ENCODE data around the gene NADK.
"Not testable (repeated sequence)": the region's sequence is repeated elsewhere in the genome, so short reads cannot be mapped to it uniquely, and the experiment has no call there.

The NADK gene

GRCh38 chr1:1763657-1764621 lies 14.3 kb downstream of the NADK start:
- DNase-seq (ENCODE audit: low spot score) = no peak

GRCh38 chr1:1761504-1762376 lies 16.5 kb downstream of the NADK start:
- no peak for DNase-seq (ENCODE audit: low spot score)

- DNase-seq (ENCODE audit: low spot score) = no peak
Measured at GRCh38 chr1:1760715-1761114, 17.6 kb downstream of the NADK start.

GRCh38 chr1:1760345-1760650 lies 18.0 kb downstream of the NADK start:
- DNase-seq (ENCODE audit: low spot score) = no peak

GRCh38 chr1:1759456-1760344 lies 18.6 kb downstream of the NADK start:
- no peak for DNase-seq (ENCODE audit: low spot score)

- no peak for DNase-seq (ENCODE audit: low spot score)
Measured at GRCh38 chr1:1758692-1759455, 19.4 kb downstream of the NADK start.

- DNase-seq (ENCODE audit: low spot score) = no peak
Measured at GRCh38 chr1:1758059-1758621, 20.1 kb downstream of the NADK start.

- no peak for DNase-seq (ENCODE audit: low spot score)
Measured at GRCh38 chr1:1757422-1758058, 20.7 kb downstream of the NADK start.

- no peak for DNase-seq (ENCODE audit: low spot score)
Measured at GRCh38 chr1:1756661-1757421, 21.4 kb downstream of the NADK start.

- no peak for DNase-seq (ENCODE audit: low spot score)
Measured at GRCh38 chr1:1755852-1756251, 22.4 kb downstream of the NADK start.

- DNase-seq (ENCODE audit: low spot score) = no peak
Measured at GRCh38 chr1:1755426-1755825, 22.8 kb downstream of the NADK start.

GRCh38 chr1:1754051-1754815 lies 24.0 kb downstream of the NADK start:
- no peak for DNase-seq (ENCODE audit: low spot score)

GRCh38 chr1:1753607-1754005 lies 24.7 kb downstream of the NADK start:
- no peak for DNase-seq (ENCODE audit: low spot score)

GRCh38 chr1:1752636-1753606 lies 25.3 kb downstream of the NADK start:
- no peak for DNase-seq (ENCODE audit: low spot score)

- DNase-seq (ENCODE audit: low spot score) = no peak
Measured at GRCh38 chr1:1752190-1752589, 26.1 kb downstream of the NADK start.

- DNase-seq (ENCODE audit: low spot score) = not testable (repeated sequence)
Measured at GRCh38 chr1:1749941-1750340, 28.3 kb downstream of the NADK start.

- no peak for DNase-seq (ENCODE audit: low spot score)
Measured at GRCh38 chr1:1748686-1749321, 29.5 kb downstream of the NADK start.

Data from activated CD4-positive, alpha-beta T cell treated with anti-CD3 and anti-CD28 coated beads, Interleukin-2, Interleukin-4, amounts not matched to agents 100 ng/mL and 50 ng/mL, durations not matched to agents 16 hours and 8 hours (primary cell).